HFFc6 (cell line): ENCODE results near the gene PRKAR1B. TPM values are rescaled to one million over a fixed set of nuclear protein-coding genes. Genes with fewer than 3 reads are reported as not detected.

Source experiments
- DNase-seq: peaks from one replicate; pipeline ENCODE4 v3.0.0-alpha.2; 2018
- H3K27ac Mint-ChIP-seq: 2 replicates; pipeline ENCODE4 v1.8.0; 2020; ENCODE audit warnings: mild to moderate bottlenecking, mixed read lengths
- H3K27me3 Mint-ChIP-seq: 2 replicates; pipeline ENCODE4 v1.8.0; 2021; ENCODE audit warnings: mild to moderate bottlenecking, moderate library complexity, mixed read lengths; ENCODE audit not compliant: insufficient read depth
- H3K36me3 Mint-ChIP-seq: 2 replicates; pipeline ENCODE4 v1.8.0; 2021; ENCODE audit warnings: low read depth, mixed read lengths
- H3K4me1 Mint-ChIP-seq: 2 replicates; pipeline ENCODE4 v1.8.0; 2020; ENCODE audit warnings: low read depth, mixed read lengths
- H3K4me3 Mint-ChIP-seq: 2 replicates; pipeline ENCODE4 v1.8.0; 2020; ENCODE audit warnings: mild to moderate bottlenecking, moderate library complexity, mixed read lengths
- H3K9me3 Mint-ChIP-seq: 2 replicates; pipeline ENCODE4 v1.8.0; 2020; ENCODE audit warnings: mild to moderate bottlenecking, mixed read lengths
- CTCF ChIP-seq: fragments of 200-600 bp; sonication (generic); IDR thresholded peaks from 2 replicates; pipeline ENCODE4 v1.5.0; 2021; ENCODE audit warnings: antibody characterized with exemption, mild to moderate bottlenecking
- total RNA-seq, 6 experiments: library from RNA; stranded (reverse); fragmentation: NEBNext Ultra II Directional; extraction: Animal tissue kit (Norgen Biotek cat#: 25700); gene quantifications; 2 replicates in 1 of 6; 3 replicates in 5 of 6; pipeline ENCODE4 v1.2.3, GENCODE V29; 2021

PRKAR1B gene
- total RNA-seq, 6 experiments from 2014 or later, result 15.5 to 22.7 (median 17.1) TPM

DNA sequence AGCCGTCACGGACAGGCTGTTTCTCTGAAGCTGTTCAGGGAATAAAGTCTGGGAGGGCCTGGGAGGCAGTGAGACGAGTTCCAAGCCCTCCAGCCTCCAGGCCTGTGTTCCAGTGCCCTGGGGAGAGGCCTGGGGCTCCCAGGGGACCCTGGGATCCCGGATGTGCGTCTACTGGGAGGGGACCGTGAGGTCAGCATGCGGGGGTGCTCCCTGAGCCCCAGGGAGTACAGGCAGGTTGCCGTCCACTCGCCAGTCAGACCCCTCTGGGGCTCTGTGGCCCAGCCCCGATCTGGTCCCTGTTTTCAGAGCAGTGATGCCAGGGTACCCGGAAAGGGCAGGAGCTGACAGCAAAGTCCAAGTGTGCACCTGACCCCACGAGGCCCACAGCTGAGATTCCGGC lies 81.5 kb downstream of the PRKAR1B start:
- TF ChIP-seq CTCF, result no peak
- Mint-ChIP-seq H3K4me1 (no peaks in the 10 kb centered on the region), H3K27ac (no peak overlapping the region), H3K36me3 (peaks cover 6% of the 10 kb centered on the region), H3K27me3 (peaks cover 2% of the 10 kb centered on the region), H3K4me3 (no peak overlapping the region), H3K9me3 (peaks cover 22% of the 10 kb centered on the region)
- no peak for DNase-seq

DNA sequence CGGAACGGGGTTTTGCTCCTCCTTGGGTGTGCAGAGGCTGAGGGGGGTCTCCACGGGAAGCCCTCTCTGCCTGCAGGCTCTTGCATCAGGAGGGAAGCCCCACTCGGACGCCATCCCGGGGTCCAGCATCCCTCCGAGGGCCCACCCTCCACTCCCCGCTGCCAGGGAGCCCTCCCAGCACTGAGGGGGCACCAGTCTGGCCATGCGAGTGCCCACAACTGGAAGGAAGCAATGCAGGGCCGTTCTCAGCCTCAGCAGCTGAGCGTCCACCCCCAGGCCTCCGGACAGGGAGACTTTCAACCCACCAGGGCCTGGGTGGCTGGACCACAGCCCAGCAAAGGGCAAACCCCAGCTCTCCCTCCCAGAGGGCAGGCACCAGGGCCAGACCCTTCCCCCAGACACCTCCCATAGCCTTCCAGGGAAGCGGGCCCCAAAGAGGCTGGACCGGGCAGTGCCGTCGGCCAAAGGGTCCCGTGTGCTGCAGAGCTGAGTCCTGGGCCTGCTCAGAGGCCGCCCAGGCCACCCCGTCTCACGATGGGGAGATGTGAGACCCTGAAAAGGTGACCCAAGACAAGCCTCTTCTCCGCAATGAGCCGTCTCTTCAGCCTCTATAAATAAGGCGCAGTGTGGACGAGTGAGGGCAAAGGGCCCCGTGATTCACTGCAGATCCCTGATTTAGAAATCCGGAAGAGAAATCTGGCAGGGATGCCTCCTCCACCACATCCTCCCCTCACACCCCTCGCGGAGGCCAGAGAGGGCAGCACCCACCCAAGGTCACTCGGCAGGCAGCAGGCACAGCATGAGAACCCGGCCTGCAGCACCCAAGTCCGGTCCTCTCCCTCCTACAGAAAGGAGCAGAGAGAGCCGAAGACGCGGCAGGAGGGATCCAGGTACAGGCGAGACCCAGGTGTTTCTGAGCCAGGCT lies 82.4 kb downstream of the PRKAR1B start:
- DNase-seq, result no peak
- Mint-ChIP-seq H3K27ac (no peak overlapping the region), H3K9me3 (peaks cover 22% of the 10 kb centered on the region), H3K4me1 (no peaks in the 10 kb centered on the region), H3K4me3 (no peak overlapping the region), H3K36me3 (peaks cover 6% of the 10 kb centered on the region), H3K27me3 (peaks cover 2% of the 10 kb centered on the region)
- TF ChIP-seq CTCF, result no peak

- no peak overlapping the region for H3K27ac Mint-ChIP-seq
- DNase-seq, result no peak
- no peak for TF ChIP-seq CTCF
- H3K36me3 Mint-ChIP-seq, result peaks cover 6% of the 10 kb centered on the region
- H3K9me3 Mint-ChIP-seq, result peaks cover 11% of the 10 kb centered on the region
- peaks cover 4% of the 10 kb centered on the region for H3K27me3 Mint-ChIP-seq
- H3K4me3 Mint-ChIP-seq, result no peak overlapping the region
- no peaks in the 10 kb centered on the region for H3K4me1 Mint-ChIP-seq
Measured at GRCh38 chr7:641966-642365, 85.1 kb downstream of the PRKAR1B start.

GRCh38 chr7:641269-641671 lies 85.8 kb downstream of the PRKAR1B start:
- no peak for TF ChIP-seq CTCF
- Mint-ChIP-seq H3K36me3 (peaks cover 6% of the 10 kb centered on the region), H3K9me3 (peaks cover 10% of the 10 kb centered on the region; the same call in 1 of the 2 replicates), H3K27me3 (peaks cover 4% of the 10 kb centered on the region), H3K4me1 (no peaks in the 10 kb centered on the region), H3K27ac (no peak overlapping the region), H3K4me3 (no peak overlapping the region)
- DNase-seq, result no peak

DNA sequence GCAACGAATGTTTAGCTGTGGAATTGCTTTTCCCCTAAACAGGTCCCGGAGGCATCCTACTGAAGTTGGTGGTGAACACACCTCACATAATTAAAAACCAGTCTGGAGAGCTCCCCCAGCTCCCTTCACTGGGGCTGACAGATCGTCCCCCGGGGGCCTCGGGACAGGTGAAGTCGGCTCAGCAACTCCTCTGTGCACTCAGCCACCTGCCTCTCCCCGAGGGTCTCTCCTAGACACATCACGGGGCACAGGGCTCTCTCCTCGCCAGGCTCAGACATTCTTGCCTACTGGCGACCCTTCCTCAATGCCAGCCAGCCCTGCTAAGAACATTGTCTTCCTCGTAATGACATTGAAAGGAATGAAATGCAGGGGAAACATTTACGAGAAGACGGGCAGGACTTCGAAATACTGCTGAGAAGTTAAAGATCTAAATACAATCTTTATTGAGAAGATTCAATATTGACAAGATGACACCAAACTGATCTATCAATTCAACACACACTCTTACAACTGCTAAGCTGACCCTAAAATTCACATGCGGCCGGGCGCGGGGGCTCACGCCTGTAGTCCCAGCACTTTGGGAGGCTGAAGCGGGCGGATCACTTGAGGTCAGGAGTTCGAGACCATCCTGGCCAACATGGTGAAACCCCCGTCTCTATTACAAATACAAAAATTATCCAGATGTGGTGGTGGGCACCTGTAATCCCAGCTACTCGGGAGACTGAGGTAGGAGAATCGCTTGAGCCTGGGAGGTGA lies 88.6 kb downstream of the PRKAR1B start:
- Mint-ChIP-seq H3K4me3 (no peak overlapping the region), H3K27ac (no peak overlapping the region), H3K9me3 (peaks cover 5% of the 10 kb centered on the region; the same call in 1 of the 2 replicates), H3K27me3 (peaks cover 4% of the 10 kb centered on the region), H3K36me3 (peaks cover 6% of the 10 kb centered on the region), H3K4me1 (no peaks in the 10 kb centered on the region)
- DNase-seq, result no peak
- TF ChIP-seq CTCF, result no peak
